ENCODE measurements around the gene PGGHG. TPM values are rescaled to one million over a fixed set of nuclear protein-coding genes. Genes with fewer than 3 reads are reported as not detected.

PGGHG gene
- total RNA-seq, 1 donor from 2014 or later = 14.4 TPM

DNA sequence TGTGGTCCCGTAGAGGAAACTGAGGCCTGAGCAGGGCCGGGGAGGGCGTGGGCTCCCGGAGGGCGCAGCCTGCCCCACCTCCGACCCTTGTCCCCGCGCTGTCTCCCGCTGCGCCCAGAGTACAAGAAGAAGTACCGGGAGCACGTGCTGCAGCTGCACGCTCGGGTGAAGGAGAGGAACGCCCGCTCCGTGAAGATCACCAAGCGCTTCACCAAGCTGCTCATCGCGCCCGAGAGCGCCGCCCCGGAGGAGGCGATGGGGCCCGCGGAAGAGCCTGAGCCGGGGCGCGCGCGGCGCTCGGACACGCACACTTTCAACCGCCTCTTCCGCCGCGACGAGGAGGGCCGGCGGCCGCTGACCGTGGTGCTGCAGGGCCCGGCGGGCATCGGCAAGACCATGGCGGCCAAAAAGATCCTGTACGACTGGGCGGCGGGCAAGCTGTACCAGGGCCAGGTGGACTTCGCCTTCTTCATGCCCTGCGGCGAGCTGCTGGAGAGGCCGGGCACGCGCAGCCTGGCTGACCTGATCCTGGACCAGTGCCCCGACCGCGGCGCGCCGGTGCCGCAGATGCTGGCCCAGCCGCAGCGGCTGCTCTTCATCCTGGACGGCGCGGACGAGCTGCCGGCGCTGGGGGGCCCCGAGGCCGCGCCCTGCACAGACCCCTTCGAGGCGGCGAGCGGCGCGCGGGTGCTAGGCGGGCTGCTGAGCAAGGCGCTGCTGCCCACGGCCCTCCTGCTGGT lies 8.8 kb upstream of the PGGHG start:
- DNase-seq = no peak
- TF ChIP-seq, protein P1, sequence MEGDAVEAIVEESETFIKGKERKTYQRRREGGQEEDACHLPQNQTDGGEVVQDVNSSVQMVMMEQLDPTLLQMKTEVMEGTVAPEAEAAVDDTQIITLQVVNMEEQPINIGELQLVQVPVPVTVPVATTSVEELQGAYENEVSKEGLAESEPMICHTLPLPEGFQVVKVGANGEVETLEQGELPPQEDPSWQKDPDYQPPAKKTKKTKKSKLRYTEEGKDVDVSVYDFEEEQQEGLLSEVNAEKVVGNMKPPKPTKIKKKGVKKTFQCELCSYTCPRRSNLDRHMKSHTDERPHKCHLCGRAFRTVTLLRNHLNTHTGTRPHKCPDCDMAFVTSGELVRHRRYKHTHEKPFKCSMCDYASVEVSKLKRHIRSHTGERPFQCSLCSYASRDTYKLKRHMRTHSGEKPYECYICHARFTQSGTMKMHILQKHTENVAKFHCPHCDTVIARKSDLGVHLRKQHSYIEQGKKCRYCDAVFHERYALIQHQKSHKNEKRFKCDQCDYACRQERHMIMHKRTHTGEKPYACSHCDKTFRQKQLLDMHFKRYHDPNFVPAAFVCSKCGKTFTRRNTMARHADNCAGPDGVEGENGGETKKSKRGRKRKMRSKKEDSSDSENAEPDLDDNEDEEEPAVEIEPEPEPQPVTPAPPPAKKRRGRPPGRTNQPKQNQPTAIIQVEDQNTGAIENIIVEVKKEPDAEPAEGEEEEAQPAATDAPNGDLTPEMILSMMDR (IDR thresholded peaks at IDR 0.05; ENCODE audit: partially characterized antibody, unreplicated experiment) = no peak
- Mint-ChIP-seq H3K9me3 (ENCODE audit: unreplicated experiment) (peaks cover 14% of the 10 kb centered on the region), H3K27ac (ENCODE audit: unreplicated experiment) (no peak overlapping the region), H3K4me3 (ENCODE audit: unreplicated experiment) (peak overlapping the region; percentile 59), H3K27me3 (ENCODE audit: unreplicated experiment) (peaks cover 22% of the 10 kb centered on the region), H3K36me3 (ENCODE audit: unreplicated experiment) (peaks cover 5% of the 10 kb centered on the region), H3K4me1 (ENCODE audit: low read depth, unreplicated experiment) (peaks cover 3% of the 10 kb centered on the region)

DNA sequence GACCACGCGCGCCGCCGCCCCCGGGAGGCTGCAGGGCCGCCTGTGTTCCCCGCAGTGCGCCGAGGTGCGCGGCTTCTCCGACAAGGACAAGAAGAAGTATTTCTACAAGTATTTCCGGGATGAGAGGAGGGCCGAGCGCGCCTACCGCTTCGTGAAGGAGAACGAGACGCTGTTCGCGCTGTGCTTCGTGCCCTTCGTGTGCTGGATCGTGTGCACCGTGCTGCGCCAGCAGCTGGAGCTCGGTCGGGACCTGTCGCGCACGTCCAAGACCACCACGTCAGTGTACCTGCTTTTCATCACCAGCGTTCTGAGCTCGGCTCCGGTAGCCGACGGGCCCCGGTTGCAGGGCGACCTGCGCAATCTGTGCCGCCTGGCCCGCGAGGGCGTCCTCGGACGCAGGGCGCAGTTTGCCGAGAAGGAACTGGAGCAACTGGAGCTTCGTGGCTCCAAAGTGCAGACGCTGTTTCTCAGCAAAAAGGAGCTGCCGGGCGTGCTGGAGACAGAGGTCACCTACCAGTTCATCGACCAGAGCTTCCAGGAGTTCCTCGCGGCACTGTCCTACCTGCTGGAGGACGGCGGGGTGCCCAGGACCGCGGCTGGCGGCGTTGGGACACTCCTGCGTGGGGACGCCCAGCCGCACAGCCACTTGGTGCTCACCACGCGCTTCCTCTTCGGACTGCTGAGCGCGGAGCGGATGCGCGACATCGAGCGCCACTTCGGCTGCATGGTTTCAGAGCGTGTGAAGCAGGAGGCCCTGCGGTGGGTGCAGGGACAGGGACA lies 8.0 kb upstream of the PGGHG start:
- Mint-ChIP-seq H3K9me3 (ENCODE audit: unreplicated experiment) (peaks cover 13% of the 10 kb centered on the region), H3K27ac (ENCODE audit: unreplicated experiment) (no peak overlapping the region), H3K27me3 (ENCODE audit: unreplicated experiment) (peaks cover 22% of the 10 kb centered on the region), H3K4me1 (ENCODE audit: low read depth, unreplicated experiment) (peaks cover 3% of the 10 kb centered on the region), H3K36me3 (ENCODE audit: unreplicated experiment) (peaks cover 5% of the 10 kb centered on the region), H3K4me3 (ENCODE audit: unreplicated experiment) (no peak overlapping the region)
- no peak for DNase-seq
- TF ChIP-seq, protein P1 (IDR thresholded peaks at IDR 0.05; ENCODE audit: partially characterized antibody, unreplicated experiment) = no peak

DNA sequence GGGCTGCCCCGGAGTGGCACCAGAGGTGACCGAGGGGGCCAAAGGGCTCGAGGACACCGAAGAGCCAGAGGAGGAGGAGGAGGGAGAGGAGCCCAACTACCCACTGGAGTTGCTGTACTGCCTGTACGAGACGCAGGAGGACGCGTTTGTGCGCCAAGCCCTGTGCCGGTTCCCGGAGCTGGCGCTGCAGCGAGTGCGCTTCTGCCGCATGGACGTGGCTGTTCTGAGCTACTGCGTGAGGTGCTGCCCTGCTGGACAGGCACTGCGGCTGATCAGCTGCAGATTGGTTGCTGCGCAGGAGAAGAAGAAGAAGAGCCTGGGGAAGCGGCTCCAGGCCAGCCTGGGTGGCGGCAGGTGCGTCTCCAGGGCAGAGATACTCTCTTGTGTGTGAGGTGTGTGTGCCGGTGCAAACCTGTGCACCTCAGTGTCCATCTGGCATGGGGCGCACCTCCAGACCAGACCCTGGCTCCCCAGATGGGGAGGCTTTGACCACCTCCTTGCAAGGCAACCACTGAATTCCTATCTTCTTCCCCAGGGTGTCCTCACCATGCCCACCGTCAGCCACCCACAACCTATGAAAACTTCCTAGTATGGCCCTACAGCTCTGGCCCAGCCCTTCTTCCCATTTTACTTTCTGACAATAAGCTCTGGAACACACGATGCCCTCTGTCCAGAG lies 7.3 kb upstream of the PGGHG start:
- H3K36me3 Mint-ChIP-seq (ENCODE audit: unreplicated experiment) = peaks cover 4% of the 10 kb centered on the region
- peaks cover 13% of the 10 kb centered on the region for H3K9me3 Mint-ChIP-seq (ENCODE audit: unreplicated experiment)
- no peak overlapping the region for H3K27ac Mint-ChIP-seq (ENCODE audit: unreplicated experiment)
- no peak for DNase-seq
- peaks cover 22% of the 10 kb centered on the region for H3K27me3 Mint-ChIP-seq (ENCODE audit: unreplicated experiment)
- TF ChIP-seq, protein P1 (IDR thresholded peaks at IDR 0.05; ENCODE audit: partially characterized antibody, unreplicated experiment) = no peak
- peaks cover 3% of the 10 kb centered on the region for H3K4me1 Mint-ChIP-seq (ENCODE audit: low read depth, unreplicated experiment)
- H3K4me3 Mint-ChIP-seq (ENCODE audit: unreplicated experiment) = no peak overlapping the region

DNA sequence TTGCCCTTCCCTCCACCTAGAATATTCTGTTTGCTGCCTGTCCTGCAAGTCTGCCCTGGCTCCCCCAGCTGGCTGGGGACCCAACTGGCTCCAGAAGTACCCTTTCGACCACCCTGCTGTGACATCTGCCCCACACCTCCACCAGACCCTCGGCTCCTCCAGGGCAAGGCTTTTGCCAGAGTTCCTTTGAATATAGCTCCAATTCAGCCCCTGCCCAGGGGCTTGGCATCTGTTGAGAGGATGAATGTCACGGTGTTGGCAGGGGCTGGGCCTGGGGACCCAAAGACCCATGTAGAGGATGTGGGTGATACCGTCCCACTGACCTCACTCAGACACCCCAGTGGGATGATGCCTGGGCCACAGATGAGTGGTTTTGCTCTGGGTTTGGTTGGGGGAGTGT lies 6.8 kb upstream of the PGGHG start:
- no peak overlapping the region for H3K4me3 Mint-ChIP-seq (ENCODE audit: unreplicated experiment)
- no peak overlapping the region for H3K27ac Mint-ChIP-seq (ENCODE audit: unreplicated experiment)
- peaks cover 13% of the 10 kb centered on the region for H3K9me3 Mint-ChIP-seq (ENCODE audit: unreplicated experiment)
- peaks cover 25% of the 10 kb centered on the region for H3K27me3 Mint-ChIP-seq (ENCODE audit: unreplicated experiment)
- H3K36me3 Mint-ChIP-seq (ENCODE audit: unreplicated experiment) = no peaks in the 10 kb centered on the region
- peaks cover 3% of the 10 kb centered on the region for H3K4me1 Mint-ChIP-seq (ENCODE audit: low read depth, unreplicated experiment)
- TF ChIP-seq, protein P1 (IDR thresholded peaks at IDR 0.05; ENCODE audit: partially characterized antibody, unreplicated experiment) = no peak
- no peak for DNase-seq
